Neuron (in vitro differentiated cells): ENCODE measurements around the gene GTF3C2.
"Not testable (repeated sequence)": the region's sequence is repeated elsewhere in the genome, so short reads cannot be mapped to it uniquely, and the experiment has no call there.

ENCODE experiments used
- H2AFZ ChIP-seq: one replicate; pipeline ENCODE4 v1.6.1; 2013; ENCODE audit warnings: low read depth, mild to moderate bottlenecking, inconsistent platforms, low read length, moderate library complexity
- H3K27me3 ChIP-seq: one replicate; pipeline ENCODE4 v1.6.1; 2013; ENCODE audit warnings: low read length; ENCODE audit not compliant: insufficient read depth
- H3K36me3 ChIP-seq: one replicate; pipeline ENCODE4 v1.6.1; 2013; ENCODE audit warnings: low read length; ENCODE audit not compliant: insufficient read depth
- H3K4me1 ChIP-seq: one replicate; pipeline ENCODE4 v1.6.1; 2013; ENCODE audit warnings: low read length; ENCODE audit not compliant: insufficient read depth
- H3K4me3 ChIP-seq: 2 replicates; pipeline ENCODE4 v1.5.1; 2013; ENCODE audit warnings: mild to moderate bottlenecking, low read length, moderate library complexity
- H3K9me3 ChIP-seq: one replicate; pipeline ENCODE4 v1.6.1; 2013; ENCODE audit warnings: low read length

The GTF3C2 gene

GRCh38 chr2:27322766-27323595 lies 33.6 kb downstream of the GTF3C2 start, which contains the start of gene MPV17:
TSS of gene MPV17 (minus strand) at chr2:27323097. CDS start at chr2:27322517, 580 bp downstream.
- peaks cover 22% of the 10 kb centered on the region for H3K36me3 ChIP-seq

GRCh38 chr2:27322301-27322765 lies 34.2 kb downstream of the GTF3C2 start:
- Histone ChIP-seq H3K4me3 (peak overlapping the region; percentile 78), H2AFZ (peak overlapping the region; percentile 10), H3K4me1 (peaks cover 18% of the 10 kb centered on the region), H3K9me3 (no peaks in the 10 kb centered on the region), H3K36me3 (peaks cover 18% of the 10 kb centered on the region), H3K27me3 (no peaks in the 10 kb centered on the region)

More at GRCh38 chr2:27322766-27323595, 33.6 kb downstream of the GTF3C2 start, which contains the start of gene MPV17:
- Histone ChIP-seq H3K9me3 (no peaks in the 10 kb centered on the region), H2AFZ (peak within 1 kb of the TSS; percentile 42), H3K27me3 (no peaks in the 10 kb centered on the region), H3K4me3 (peak within 1 kb of the TSS; percentile 78), H3K4me1 (peaks cover 18% of the 10 kb centered on the region)

- Histone ChIP-seq H3K4me1 (peaks cover 18% of the 10 kb centered on the region), H3K36me3 (peaks cover 15% of the 10 kb centered on the region), H2AFZ (no peak overlapping the region), H3K4me3 (no peak overlapping the region), H3K9me3 (no peaks in the 10 kb centered on the region), H3K27me3 (no peaks in the 10 kb centered on the region)
Observed at GRCh38 chr2:27320958-27321543, 35.5 kb downstream of the GTF3C2 start.

GRCh38 chr2:27319839-27320238 lies 36.7 kb downstream of the GTF3C2 start:
- not testable (repeated sequence) for H3K9me3 ChIP-seq
- peaks cover 18% of the 10 kb centered on the region for H3K4me1 ChIP-seq

GRCh38 chr2:27316655-27317412 lies 39.7 kb downstream of the GTF3C2 start:
- Histone ChIP-seq H3K27me3 (no peaks in the 10 kb centered on the region), H2AFZ (no peak overlapping the region), H3K4me3 (no peak overlapping the region), H3K36me3 (peaks cover 15% of the 10 kb centered on the region), H3K4me1 (peaks cover under 1% of the 10 kb centered on the region), H3K9me3 (no peaks in the 10 kb centered on the region)

More at GRCh38 chr2:27319839-27320238, 36.7 kb downstream of the GTF3C2 start:
- not testable (repeated sequence) for H3K4me3 ChIP-seq, H2AFZ ChIP-seq, H3K36me3 ChIP-seq, H3K27me3 ChIP-seq

GRCh38 chr2:27315122-27315521 lies 41.4 kb downstream of the GTF3C2 start:
- no peaks in the 10 kb centered on the region for H3K4me1 ChIP-seq
- no peaks in the 10 kb centered on the region for H3K27me3 ChIP-seq
- H3K4me3 ChIP-seq, result no peak overlapping the region
- peaks cover 23% of the 10 kb centered on the region for H3K36me3 ChIP-seq
- H2AFZ ChIP-seq, result no peak overlapping the region
- H3K9me3 ChIP-seq, result no peaks in the 10 kb centered on the region

- Histone ChIP-seq H2AFZ (no peak overlapping the region), H3K36me3 (peaks cover 25% of the 10 kb centered on the region), H3K4me1 (no peaks in the 10 kb centered on the region), H3K4me3 (no peak overlapping the region), H3K27me3 (no peaks in the 10 kb centered on the region), H3K9me3 (no peaks in the 10 kb centered on the region)
Observed at GRCh38 chr2:27314709-27315108, 41.9 kb downstream of the GTF3C2 start.

GRCh38 chr2:27313882-27314645 lies 42.5 kb downstream of the GTF3C2 start:
- Histone ChIP-seq H3K36me3 (peaks cover 29% of the 10 kb centered on the region), H3K27me3 (no peaks in the 10 kb centered on the region), H3K4me3 (no peak overlapping the region), H2AFZ (no peak overlapping the region), H3K9me3 (no peaks in the 10 kb centered on the region), H3K4me1 (no peaks in the 10 kb centered on the region)

GRCh38 chr2:27312152-27312551 lies 44.4 kb downstream of the GTF3C2 start:
- Histone ChIP-seq H3K9me3 (no peaks in the 10 kb centered on the region), H3K27me3 (no peaks in the 10 kb centered on the region), H3K4me3 (no peak overlapping the region), H3K4me1 (no peaks in the 10 kb centered on the region), H2AFZ (no peak overlapping the region), H3K36me3 (peaks cover 33% of the 10 kb centered on the region)

- H3K4me3 ChIP-seq, result no peak overlapping the region
- H3K27me3 ChIP-seq, result peaks cover 2% of the 10 kb centered on the region
- H3K9me3 ChIP-seq, result no peaks in the 10 kb centered on the region
Observed at GRCh38 chr2:27309651-27310050, 46.9 kb downstream of the GTF3C2 start.

GRCh38 chr2:27308359-27308881 lies 48.1 kb downstream of the GTF3C2 start, which contains the start of gene UCN:
TSS of gene UCN (minus strand) at chr2:27308445. CDS start at chr2:27307895, 550 bp downstream.
- Histone ChIP-seq H2AFZ (no peak within 1 kb of the TSS), H3K9me3 (no peaks in the 10 kb centered on the region), H3K36me3 (peaks cover 25% of the 10 kb centered on the region), H3K4me3 (no peak within 1 kb of the TSS), H3K27me3 (peaks cover 2% of the 10 kb centered on the region), H3K4me1 (no peaks in the 10 kb centered on the region)

More at GRCh38 chr2:27309651-27310050, 46.9 kb downstream of the GTF3C2 start:
- Histone ChIP-seq H3K36me3 (peaks cover 25% of the 10 kb centered on the region), H3K4me1 (no peaks in the 10 kb centered on the region), H2AFZ (no peak overlapping the region)
